K562 (cell line): ENCODE results near the gene PRICKLE2. TPM values are rescaled to one million over a fixed set of nuclear protein-coding genes. Genes with fewer than 3 reads are reported as not detected.

ENCODE experiments used
- ATAC-seq: fragments of 200-7000 bp; cut with Tn5 transposase; 3 replicates; pipeline ENCODE4 v1.9.1; 2020; ENCODE audit warnings: moderate library complexity
- BruUV-seq: library from RNA; stranded (reverse); fragments of 400-500 nt; replicated peaks from 2 replicates; lab custom pipeline; 2021; lab: Mats Ljungman, UMichigan
- CTCF ChIA-PET: fragments of 300-600 bp; formaldehyde crosslinking; extraction: SDS; loops from one replicate; lab custom pipeline; 2021; ENCODE audit warnings: low intra/inter-chr PET ratio; lab: Yijun Ruan, JAX
- POLR2A ChIA-PET: fragments of 300-600, 350-650 bp; sonication (Branson Sonifier 250); formaldehyde crosslinking; extraction: SDS; loops from one replicate; lab custom pipeline; 2021; ENCODE audit warnings: antibody characterized with exemption, inconsistent platforms; lab: Yijun Ruan, JAX
- DNase-seq, 4 experiments: peaks; one replicate each; pipeline versions ENCODE4 v3.0.0 to v3.0.0-alpha.2; 2011 to 2018; ENCODE audit warnings: low spot score in 3 of 4, mixed read lengths in 3 of 4; ENCODE audit errors: extremely low read depth in 1 of 4
- FAIRE-seq: peaks from 2 replicates; lab custom pipeline; 2011; peaks lifted over from hg19 to GRCh38; lab: Jason Lieb, UNC
- H2AFZ ChIP-seq: 2 replicates; pipeline ENCODE4 v1.6.0; 2011; ENCODE audit warnings: low read depth, low read length, control low read depth, inconsistent platforms
- H3K27ac ChIP-seq: fragments of 200-600 bp; 3 replicates; pipeline ENCODE4 v1.8.0; 2011; ENCODE audit warnings: low read depth, mild to moderate bottlenecking, control low read depth, inconsistent platforms, low read length, moderate library complexity, mixed read lengths; ENCODE audit errors: extremely low read depth
- H3K27me3 ChIP-seq, 2 experiments: fragments of 300-600 bp in 1 of 2; 2 replicates in 1 of 2; 3 replicates in 1 of 2; pipeline versions ENCODE4 v1.6.0 to v1.8.0; 2011; ENCODE audit warnings: inconsistent platforms in 2 of 2, low read length in 2 of 2, mild to moderate bottlenecking in 1 of 2, mixed read lengths in 1 of 2, moderate library complexity in 1 of 2; ENCODE audit not compliant: control insufficient read depth in 2 of 2, insufficient read depth in 2 of 2
- H3K36me3 ChIP-seq: fragments of 300-600 bp; 3 replicates; pipeline ENCODE4 v1.8.0; 2011; ENCODE audit warnings: mild to moderate bottlenecking, low read length, inconsistent platforms; ENCODE audit not compliant: control insufficient read depth, insufficient read depth
- H3K4me1 ChIP-seq, 2 experiments: fragments of 200-600 bp in 1 of 2; replicated peaks in 1 of 2; 2 replicates in 1 of 2; 3 replicates in 1 of 2; pipeline versions ENCODE4 v1.5.1 to v1.8.0; 2011; ENCODE audit warnings: inconsistent platforms in 2 of 2, low read length in 2 of 2, mild to moderate bottlenecking in 1 of 2, mixed read lengths in 1 of 2, moderate library complexity in 1 of 2; ENCODE audit not compliant: control insufficient read depth in 2 of 2, insufficient read depth in 2 of 2
- H3K4me2 ChIP-seq: 2 replicates; pipeline ENCODE4 v1.6.1; 2011; ENCODE audit warnings: low read length, control low read depth, inconsistent platforms, mixed read lengths; ENCODE audit not compliant: insufficient read depth
- H3K4me3 ChIP-seq: fragments of 200-600 bp; sonication (generic), shearing (Covaris generic); 2 replicates; pipeline ENCODE4 v1.5.1; 2016; ENCODE audit warnings: control low read depth, inconsistent platforms
- H3K79me2 ChIP-seq: fragments of 200-600 bp; 3 replicates; pipeline ENCODE4 v1.8.0; 2011; ENCODE audit warnings: low read length, inconsistent platforms; ENCODE audit not compliant: control insufficient read depth, insufficient read depth
- H3K9ac ChIP-seq, 2 experiments: 2 replicates each; pipeline versions ENCODE4 v1.6.0 to v1.6.1; 2011; ENCODE audit warnings: low read depth in 2 of 2, low read length in 2 of 2, control low read depth in 1 of 2, inconsistent platforms in 1 of 2, mild to moderate bottlenecking in 1 of 2, mixed read lengths in 1 of 2; ENCODE audit not compliant: insufficient read depth in 1 of 2
- H3K9me1 ChIP-seq: one replicate; pipeline ENCODE4 v1.6.0; 2011; ENCODE audit warnings: inconsistent platforms, mild to moderate bottlenecking, low read length, moderate library complexity; ENCODE audit not compliant: control insufficient read depth, insufficient read depth
- H3K9me3 ChIP-seq: replicated peaks from 2 replicates; pipeline ENCODE4 v1.5.1; 2011; ENCODE audit warnings: low read depth, low read length, inconsistent platforms; ENCODE audit not compliant: control insufficient read depth, insufficient read depth
- H4K20me1 ChIP-seq: replicated peaks from 2 replicates; pipeline ENCODE4 v1.6.1; 2011; ENCODE audit warnings: low read length, inconsistent platforms, mixed read lengths; ENCODE audit not compliant: control insufficient read depth, insufficient read depth
- PCBP2 ChIP-seq: fragments of 200-400 bp; formaldehyde crosslinking; IDR thresholded peaks from 2 replicates; pipeline ENCODE4 v1.6.1; 2018; ENCODE audit warnings: low read length, low read depth, mild to moderate bottlenecking, moderate library complexity; ENCODE audit not compliant: poor library complexity, severe bottlenecking
- ZBTB11 ChIP-seq, 3 experiments: fragments of 200-800 bp in 1 of 3; fragments of 250-450 bp in 1 of 3; fragments of 450-650 bp in 1 of 3; sonication (Bioruptor Pico) in 1 of 3; sonication (Bioruptor generic) in 1 of 3; formaldehyde crosslinking in 1 of 3; IDR thresholded peaks; 2 replicates each; pipeline versions ENCODE4 v1.6.1 to v1.8.0; 2016 to 2022; ENCODE audit warnings: mild to moderate bottlenecking in 2 of 3, missing genetic modification characterization in 2 of 3, missing compliant biosample characterization in 1 of 3, moderate library complexity in 1 of 3
- ZNF609 ChIP-seq: sonication (generic); formaldehyde crosslinking; IDR thresholded peaks from 2 replicates; pipeline ENCODE4 v1.8.1; 2023; ENCODE audit warnings: missing genetic modification reagents, mild to moderate bottlenecking, borderline replicate concordance
- WGBS: fragments of 100-300 bp; shearing (Covaris generic); methylation state at CpG from one replicate; pipeline ENCODE4 v1.1.6; 2016; ENCODE audit warnings: low coverage, mixed read lengths; ENCODE audit not compliant: insufficient coverage; ENCODE audit errors: missing lambda C conversion rate; 5-methylcytosine and 5-hydroxymethylcytosine counted together
- in situ Hi-C: fragments of 300-500 bp; cut with MboI; formaldehyde crosslinking; loops from 4 replicates; pipeline ENCODE4 v1.15.0; 2018; ENCODE audit warnings: inconsistent platforms, mixed read lengths
- intact Hi-C: fragments of 100-400 bp; cut with micrococcal nuclease; formaldehyde crosslinking; loops from 2 replicates; pipeline ENCODE4 v1.14.2; 2022
- polyA plus RNA-seq, 8 experiments: library from polyadenylated mRNA; depleted of rRNA in 4 of 8; stranded (reverse) in 5 of 8; unstranded in 3 of 8; fragments of >200 nt; fragmentation: Nextera tagmentation in 2 of 8; fragmentation: Illumina TruSeq in 1 of 8; extraction: Ambion mirVana in 2 of 8; extraction: Trizol in 1 of 8; gene quantifications; 2 replicates each; pipeline versions ENCODE4 v1.2.1 to v1.2.3, GENCODE V29; 2011 to 2014; ENCODE audit warnings: inconsistent platforms in 1 of 8, missing spikeins in 1 of 8
- total RNA-seq, 7 experiments: library from RNA; depleted of rRNA in 6 of 7; stranded (reverse); fragments of >200 nt in 6 of 7; fragmentation: Illumina TruSeq in 2 of 7; extraction: Trizol in 2 of 7; gene quantifications; 2 replicates each; pipeline versions ENCODE4 v1.2.1 to v1.2.3, GENCODE V29; 2011 to 2021; ENCODE audit warnings: low replicate concordance in 1 of 7

The PRICKLE2 gene
- total and polyA plus RNA-seq, 9 of the 15 experiments (the other 6 are each of a cell fraction or from before 2014, with no cell fraction given), result 0.07 to 0.09 TPM; not detected in 7

GRCh38 chr3:64173563-64173962 is 51.7 kb downstream of the PRICKLE2 start (continued):
- no peak for TF ChIP-seq ZNF609 (CRISPR knock-in tag)

GRCh38 chr3:64170270-64170669 is 55.0 kb downstream of the PRICKLE2 start:
- H3K27ac ChIP-seq, result no peak overlapping the region
- ATAC-seq, result no peak
- POLR2A ChIA-PET, result no interaction called here
- no peaks in the 10 kb centered on the region for H3K9me1 ChIP-seq
- no peaks in the 10 kb centered on the region for H3K36me3 ChIP-seq
- no peaks in the 10 kb centered on the region for H3K4me1 ChIP-seq
- WGBS, result 2% methylated on average over 4 of the region's 5 CpGs
- no peak for FAIRE-seq
- H3K9me3 ChIP-seq, result no peaks in the 10 kb centered on the region
- H2AFZ ChIP-seq, result no peak overlapping the region
- DNase-seq, result no peak
- no peak overlapping the region for H3K4me3 ChIP-seq
- CTCF ChIA-PET, result no interaction called here
- in situ Hi-C loops (no loop called here), intact Hi-C loops (no loop called here)
- TF ChIP-seq ZBTB11 (CRISPR knock-in tag; IDR thresholded peaks at IDR 0.05), result peak in 1 of 3 experiments; percentile 51; a peak in 1 of 6 replicates
- TF ChIP-seq PCBP2, result no peak
- no peak overlapping the region for H3K4me2 ChIP-seq
- no TSS peak for BruUV-seq
- H3K9ac ChIP-seq, result no peak overlapping the region
- H3K27me3 ChIP-seq, result no peaks in the 10 kb centered on the region; a peak in 1 of 5 replicates
- no peaks in the 10 kb centered on the region for H4K20me1 ChIP-seq
- H3K79me2 ChIP-seq, result no peaks in the 10 kb centered on the region
